Stomach (tissue), 4 donors: ENCODE results near the gene KCNG2.

ENCODE experiments used
- CTCF ChIP-seq, 7 experiments: fragments of 450-650 bp in 4 of 7; fragments of 200-600 bp in 3 of 7; sonication (generic) in 3 of 7; IDR thresholded peaks; one replicate each; pipeline ENCODE4 v1.5.1; 2016 to 2019; ENCODE audit warnings: antibody characterized with exemption in 7 of 7, control low read depth in 2 of 7, mild to moderate bottlenecking in 1 of 7
- POLR2AphosphoS5 ChIP-seq, 3 donors: sonication (generic); formaldehyde crosslinking; IDR thresholded peaks; one replicate each; pipeline ENCODE4 v1.6.1; 2016; ENCODE audit warnings: antibody characterized with exemption in 3 of 3

- no peak for TF ChIP-seq POLR2AphosphoS5 (IDR thresholded peaks at IDR 0.05)
- no peak for TF ChIP-seq CTCF (IDR thresholded peaks at IDR 0.05)
Observed at GRCh38 chr18:79947054-79947755, 149.5 kb downstream of the KCNG2 start.
